Activated CD4-positive, CD25-positive, alpha-beta regulatory T cell (primary cell): ENCODE data around the gene NFATC4.

Experiments used
- DNase-seq, 4 experiments: peaks; one replicate each; lab custom pipeline; 2025; lab: John Stamatoyannopoulos, UW

Gene NFATC4

DNA sequence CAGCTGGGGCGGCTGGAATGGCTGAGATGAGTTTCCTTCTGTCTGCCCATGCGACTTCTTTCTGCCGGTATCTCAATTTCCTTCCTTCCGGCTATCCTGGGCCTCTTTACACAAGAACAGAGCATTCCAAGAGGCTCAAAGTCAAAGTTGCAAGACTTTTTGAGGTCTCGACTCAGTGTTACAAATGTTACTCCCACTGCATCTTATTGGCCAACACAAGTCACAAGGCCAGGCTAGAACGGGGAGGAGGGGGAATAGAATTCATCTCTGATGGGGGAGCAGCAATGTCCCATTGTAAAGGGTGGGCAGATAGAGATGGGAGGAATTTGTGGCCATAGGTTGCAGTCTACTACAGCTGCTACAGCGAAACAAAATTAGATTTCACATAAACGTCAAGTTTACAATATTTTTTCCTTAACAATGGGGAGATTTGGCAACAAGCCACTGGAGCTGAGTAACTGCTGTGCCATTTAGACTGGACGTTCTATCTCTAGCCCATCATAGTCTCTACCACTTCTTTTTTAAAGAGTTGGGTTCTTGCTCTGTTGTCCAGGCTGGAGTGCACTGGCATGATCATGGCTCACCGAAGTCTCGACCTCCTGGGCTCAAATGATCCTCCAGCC, 21.4 kb downstream of the NFATC4 start:
- DNase-seq = no peak

DNA sequence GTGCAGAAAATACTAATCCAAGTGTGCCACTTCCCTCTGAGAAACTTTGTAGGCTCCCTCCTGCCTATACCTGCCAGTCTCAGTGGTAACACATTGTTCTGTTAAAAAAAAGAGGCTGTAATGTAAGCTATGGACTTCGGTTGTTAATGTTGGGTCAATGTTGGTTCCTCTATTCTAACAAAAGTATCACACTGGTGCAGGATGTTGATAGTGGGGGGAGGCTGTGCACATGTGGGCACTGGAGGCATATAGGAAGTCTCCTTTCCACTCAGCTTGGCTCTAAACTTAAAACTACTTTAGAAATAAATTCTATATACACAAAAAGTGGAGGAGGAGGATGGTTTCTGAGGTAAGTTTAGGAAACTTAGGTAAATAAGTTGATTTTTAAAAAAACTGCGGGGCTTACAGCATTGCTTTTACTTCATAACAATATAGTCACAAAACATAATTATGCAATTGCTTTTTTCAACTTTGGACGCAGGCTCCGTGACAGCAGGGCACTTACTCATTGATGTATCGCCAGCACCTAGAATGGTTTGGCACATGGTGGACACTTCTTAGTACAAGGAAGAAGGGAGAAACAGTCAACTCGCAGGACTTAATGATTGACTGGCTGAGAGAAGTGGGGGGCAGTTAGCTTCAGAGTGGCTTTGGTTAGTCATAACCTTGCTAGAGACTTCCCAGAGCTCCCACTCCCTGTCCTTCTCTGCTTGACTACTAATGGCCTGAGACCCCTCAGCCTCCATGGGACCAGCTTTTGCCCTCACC, 22.9 kb downstream of the NFATC4 start:
- DNase-seq = no peak

DNA sequence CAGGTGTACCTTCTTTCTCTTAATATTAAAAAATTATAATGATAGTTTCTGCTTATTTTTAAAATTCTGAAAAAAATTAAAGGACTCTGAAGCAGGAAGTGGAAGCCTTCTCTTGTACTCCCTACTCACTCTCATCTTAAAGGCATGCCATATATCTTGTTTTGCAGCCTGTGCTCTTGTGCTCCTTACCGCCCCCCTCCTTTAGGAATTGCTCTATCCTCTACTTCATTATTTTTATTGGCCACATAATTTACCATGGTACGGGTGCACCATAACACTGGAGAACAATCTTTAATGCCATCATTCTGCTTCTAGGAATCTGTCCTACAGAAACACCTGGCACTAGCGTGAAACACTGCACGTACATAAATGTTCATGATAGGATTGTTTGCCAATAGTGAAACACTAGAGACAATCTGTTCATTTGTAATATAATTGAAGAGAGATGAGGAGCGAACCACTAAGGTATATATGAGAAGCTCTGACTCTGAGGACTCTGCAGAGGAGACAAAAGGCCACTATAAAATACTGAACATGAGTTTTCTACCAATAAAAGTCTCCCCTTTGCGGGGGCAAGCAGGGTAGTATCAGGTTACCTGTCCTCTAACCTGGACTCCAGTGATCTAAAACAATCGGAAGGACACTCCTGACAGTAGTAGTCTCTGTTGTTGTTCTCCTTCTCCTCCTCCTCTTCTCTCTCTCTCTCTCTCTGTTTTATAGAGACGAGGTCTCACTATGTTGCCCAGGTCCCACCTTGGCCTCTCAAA, 24.5 kb downstream of the NFATC4 start:
- no peak for DNase-seq

DNA sequence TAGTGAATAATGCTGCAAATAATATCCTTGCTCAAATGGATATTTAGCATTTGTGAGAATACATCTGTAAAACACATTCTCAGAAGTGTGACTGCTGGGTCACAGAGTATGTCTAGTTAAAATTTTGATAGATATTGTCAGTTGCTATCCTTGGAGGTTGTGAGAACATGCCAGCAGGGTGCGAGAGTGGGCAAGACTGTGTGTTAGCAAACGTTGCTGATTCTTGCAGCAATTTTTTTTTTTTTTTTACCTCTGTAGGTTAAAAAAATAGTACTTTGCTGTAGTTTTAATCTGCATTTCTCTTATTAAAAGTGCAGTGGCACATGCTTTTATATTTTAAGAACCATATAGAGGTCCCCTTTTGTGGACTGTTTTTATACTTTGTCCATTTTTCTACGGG, 26.3 kb downstream of the NFATC4 start:
- no peak for DNase-seq

DNA sequence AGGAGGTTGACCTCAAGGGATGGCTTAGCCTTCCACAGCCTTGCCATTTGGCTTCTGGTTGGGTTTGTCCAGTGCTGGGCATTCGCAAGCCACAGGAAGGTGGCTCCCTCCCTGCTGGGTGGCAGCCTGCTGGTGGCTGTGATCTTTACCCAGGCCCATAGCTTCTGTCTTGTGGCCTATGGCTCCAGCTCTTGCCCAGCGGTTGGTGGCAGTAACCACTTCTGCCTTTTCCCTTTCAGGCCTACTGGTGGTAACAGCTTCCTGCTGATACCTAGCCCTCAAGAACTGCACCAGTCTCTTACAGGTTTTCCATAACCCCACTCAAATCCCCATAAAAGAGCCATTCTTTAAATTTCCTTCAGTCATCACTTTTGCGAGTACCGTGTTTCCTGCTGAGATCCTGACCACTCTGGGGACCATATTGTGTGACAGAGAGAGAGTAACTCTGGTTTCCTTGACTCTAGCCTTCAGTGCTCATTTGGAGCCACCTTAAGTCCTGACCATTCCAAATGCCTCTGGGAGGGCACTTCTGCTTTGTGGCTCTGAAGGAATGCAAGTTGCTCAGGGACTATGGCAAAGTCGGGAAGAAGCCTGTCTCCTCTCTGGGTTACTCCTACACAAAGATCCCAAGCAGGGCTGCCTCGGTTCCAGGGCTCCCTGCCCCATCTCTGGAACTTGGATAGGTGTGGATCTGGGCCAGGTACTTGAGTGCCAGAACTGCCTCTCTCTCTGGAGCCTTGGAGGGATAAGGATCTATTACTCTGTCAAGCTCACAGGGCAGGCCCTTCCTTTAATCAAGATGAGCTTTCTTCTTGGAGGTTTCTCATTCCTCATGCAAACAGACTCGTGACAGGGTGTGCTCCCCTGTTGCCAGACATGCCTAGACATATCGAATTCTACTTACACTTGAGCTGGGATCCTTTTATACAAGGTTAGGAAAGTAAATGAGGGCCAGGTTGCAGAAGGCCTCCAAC, 27.9 kb downstream of the NFATC4 start:
- DNase-seq = no peak

DNA sequence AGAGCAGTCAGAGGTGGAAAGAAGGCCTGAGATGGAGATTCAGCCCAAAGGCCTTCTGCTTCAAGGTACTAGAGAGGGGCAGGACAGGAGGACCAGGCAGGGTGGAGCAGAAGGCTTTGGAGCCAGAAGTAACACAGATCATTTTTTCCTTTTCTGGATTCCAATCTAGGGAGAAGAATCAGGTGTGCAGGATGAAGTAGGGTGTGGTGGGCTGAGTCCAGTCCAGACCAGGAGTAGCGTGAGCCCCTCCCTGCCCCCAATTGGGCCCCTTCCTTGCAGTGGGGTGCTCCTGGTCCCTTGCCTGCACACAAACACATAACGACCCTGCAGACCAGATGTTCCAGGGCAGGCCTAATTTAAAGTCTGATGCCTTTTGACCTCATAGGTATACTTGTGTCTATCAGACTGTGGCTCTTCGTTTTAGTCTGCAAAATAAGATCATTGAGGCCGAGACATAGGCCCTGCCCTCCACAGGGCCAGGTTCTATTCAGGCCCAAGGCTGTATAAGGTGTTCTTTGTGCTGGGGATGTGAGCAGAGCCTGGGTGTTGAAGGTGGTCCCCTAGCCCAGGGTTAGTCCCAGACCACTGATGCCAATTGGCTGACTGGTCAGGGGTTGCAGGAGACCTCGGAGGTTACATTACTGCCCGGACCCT, 29.8 kb downstream of the NFATC4 start:
- no peak for DNase-seq

DNA sequence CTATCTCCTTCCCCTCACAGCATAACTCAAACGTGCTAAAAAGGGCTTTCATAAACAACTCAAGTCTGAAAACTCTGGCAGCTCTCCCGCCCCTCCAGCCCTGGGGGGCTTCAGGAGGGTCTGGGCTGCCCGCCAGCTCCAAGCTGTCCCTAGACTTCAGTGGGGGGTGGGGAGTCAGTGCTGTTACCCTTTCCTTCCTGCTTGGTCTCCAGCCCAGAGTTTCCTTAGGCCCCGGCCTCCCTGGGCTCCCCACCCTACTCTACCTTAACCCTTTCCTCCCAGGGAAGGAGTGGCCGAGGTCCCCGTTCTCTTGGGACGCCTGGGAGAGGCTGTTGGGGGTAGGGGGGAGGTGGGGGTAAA, 30.3 kb downstream of the NFATC4 start:
- no peak for DNase-seq

DNA sequence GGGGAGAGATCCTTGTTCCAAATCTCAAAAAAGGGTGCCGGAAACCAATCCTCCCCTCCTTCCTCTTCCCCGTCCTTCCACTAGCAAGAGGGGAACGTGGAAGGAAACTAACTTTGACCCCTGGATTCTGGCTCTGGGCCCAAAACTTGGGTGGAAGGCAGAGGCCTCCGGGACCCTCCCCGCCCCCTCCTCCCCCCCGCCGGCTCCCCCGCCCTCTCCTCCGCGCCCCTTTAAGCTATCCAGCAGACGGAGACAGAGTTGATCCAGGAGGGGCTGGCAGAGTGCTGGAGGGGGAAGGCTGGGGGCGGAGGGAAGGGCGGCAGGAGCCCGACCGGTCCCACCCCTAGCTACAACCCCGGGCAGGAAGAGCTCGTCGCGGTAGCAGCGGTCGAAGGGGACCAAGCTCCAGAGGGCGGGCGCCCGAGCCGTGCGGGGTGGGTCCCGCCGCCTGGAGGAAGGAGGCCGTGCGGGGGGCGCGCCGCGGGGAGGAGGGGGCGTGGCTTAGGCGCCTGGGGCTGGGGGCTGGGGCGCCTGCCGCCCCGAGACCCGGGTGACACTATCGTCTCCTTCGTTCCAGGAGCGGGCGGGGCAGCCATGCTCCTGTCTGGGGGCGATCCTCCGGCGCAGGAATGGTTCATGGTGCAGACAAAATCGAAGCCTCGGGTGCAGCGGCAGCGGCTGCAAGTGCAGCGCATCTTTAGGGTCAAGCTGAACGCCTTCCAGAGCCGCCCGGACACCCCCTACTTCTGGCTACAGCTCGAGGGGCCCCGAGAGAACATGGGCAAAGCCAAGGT, 30.9 kb downstream of the NFATC4 start, which contains the start of gene NYNRIN:
Gene NYNRIN (plus strand): TSS at position 351 of the 794 bp plus-strand sequence. CDS start 244 bp downstream, at position 595.
- DNase-seq = peak in 1 of 4 experiments; percentile 10

DNA sequence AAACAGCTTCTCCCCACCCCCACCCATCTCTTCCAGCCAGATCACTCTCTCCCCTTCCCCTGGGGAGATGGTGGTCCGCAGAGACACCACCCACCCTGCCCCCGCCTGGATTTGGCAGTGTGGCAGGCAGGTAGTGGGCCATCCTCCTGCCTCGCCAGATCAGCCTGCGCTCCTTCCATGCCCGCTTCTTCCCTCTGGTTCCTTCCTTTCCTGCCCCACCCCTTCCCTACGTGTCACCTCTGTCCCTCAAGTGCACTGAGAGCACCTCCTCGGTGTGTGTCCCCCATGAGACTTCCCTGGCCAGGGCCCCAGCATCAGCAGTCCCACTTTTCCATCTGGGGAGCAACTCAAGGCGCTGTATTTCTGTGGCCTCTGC, 31.5 kb downstream of the NFATC4 start:
- DNase-seq = no peak

DNA sequence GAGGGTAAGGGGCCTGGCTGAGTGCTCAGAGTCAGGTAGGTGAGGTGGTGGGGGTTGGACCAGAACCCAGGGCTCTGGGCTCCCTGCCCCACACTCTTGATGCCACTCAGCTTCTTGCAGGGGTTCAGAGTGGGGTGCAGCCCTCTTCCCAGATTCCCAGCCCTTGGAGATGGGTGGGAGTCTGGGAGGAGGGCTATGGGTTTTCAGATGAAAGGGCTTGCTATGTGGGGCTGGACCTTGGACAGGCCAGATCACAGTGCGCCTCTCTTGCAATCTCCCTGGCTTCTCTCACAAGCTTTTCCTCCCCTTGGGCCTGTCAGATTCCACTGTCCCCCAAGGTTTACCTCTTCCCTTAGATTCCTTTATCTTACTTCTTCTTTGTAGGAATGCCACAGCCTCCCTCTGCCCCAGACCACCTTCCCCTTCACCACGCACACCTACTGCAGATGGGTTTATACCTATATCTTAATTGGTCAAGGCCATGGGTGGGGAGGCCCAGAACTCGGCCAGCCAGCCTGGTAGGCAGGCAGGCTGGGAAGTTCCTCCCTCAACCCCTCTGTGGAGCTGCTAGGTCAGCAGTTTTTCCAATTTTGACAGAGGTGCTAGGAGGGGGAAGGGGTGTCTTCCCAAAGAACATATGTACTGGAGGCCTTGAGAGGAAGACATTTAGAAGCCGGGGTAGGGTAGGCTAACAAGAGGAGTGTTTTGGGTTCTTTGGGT, 32.2 kb downstream of the NFATC4 start:
- DNase-seq = no peak

DNA sequence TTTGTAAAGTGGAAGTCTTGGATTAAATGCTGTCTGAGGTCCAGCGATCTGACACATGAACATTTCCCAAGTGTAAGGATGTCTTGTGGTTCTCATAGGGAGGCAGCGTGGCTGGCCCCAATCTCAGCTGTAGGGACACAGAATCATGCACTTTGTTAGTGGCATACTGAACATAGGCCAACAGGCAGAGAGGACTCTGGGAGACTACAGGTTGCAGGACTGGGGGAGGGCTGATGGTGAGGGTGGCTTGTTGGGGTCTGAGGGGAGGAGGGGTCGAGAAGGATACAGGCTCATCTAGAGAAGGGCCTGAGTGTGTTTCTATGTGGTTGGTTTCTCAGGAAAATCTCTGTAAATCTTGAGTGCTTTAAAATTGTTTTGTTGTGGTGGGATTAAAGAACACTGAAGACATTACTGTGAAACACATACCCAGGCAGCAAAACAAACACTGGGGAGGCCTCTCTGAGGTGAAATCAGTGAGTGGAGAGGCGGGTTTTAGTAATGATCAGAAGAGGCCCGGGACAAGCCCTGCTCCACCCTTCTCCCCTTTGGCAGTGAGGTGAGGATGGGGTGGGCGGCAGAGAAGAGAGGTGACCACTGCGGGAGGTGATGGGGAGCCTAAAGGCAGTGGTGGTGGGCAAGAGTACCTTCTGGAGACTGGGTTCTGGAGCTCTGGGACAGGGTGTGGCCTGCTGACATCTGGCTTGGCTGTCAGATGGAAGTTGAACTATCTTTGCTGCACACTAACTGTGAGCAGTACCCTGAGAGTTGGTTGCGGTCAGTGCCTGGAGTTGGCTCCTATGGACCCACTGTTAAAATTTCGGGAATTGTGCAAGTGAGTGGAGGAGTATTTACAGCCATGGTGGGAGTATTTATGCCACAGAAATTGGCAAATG, 34.1 kb downstream of the NFATC4 start:
- DNase-seq = no peak

DNA sequence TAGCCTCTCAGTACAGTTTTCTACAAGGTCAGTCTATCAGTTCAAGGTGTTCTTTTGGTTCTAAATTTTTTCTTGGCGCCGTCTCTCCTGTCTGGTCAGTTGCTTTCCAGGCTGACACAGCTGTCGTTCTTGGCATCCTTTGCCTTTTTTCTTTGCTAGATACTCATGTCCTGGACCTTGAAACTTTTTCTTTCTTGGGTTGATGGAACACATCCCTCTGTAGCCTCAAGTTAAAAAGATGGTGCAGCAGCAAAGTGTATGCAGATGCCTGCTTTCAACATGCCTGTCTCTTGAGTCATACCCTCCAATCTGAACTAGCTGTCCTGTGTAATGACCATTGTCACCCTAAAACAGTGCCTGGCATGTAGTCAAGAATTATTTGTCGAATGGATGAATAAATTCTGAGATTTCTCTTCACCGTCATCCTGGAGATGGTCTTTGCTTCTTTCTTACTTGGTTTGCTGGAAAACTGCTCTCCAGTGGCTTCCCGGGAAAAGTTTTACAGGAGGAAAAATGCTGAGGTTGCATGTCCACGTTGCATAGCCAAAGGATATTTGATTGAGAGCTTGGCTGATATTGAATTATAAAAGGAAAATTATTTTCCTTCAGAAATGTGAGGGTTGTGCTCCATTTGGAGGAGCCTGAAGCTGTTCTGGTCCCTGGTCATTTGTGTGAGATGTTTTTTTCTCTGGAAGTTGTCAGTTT, 35.5 kb downstream of the NFATC4 start:
- DNase-seq = no peak

DNA sequence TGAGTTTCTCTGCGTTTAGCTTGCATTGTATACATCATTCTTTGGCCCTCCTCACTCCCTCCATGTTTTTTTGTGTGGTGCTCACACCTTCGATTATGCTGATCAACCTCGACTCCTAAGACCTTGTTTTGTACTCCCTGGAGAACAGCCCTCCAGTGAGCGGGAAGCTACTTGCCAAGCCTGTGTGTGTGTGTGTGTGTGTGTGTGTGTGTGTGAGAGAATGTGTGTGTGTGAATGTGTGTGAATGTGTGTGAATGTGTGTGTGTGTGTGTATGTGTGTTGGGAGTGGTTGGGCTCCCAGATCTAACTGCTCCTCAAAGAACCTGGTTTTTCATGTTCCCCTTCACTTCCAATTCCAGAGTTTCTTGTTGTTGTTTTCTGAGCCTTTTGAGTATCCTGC, 36.8 kb downstream of the NFATC4 start:
- DNase-seq = no peak

DNA sequence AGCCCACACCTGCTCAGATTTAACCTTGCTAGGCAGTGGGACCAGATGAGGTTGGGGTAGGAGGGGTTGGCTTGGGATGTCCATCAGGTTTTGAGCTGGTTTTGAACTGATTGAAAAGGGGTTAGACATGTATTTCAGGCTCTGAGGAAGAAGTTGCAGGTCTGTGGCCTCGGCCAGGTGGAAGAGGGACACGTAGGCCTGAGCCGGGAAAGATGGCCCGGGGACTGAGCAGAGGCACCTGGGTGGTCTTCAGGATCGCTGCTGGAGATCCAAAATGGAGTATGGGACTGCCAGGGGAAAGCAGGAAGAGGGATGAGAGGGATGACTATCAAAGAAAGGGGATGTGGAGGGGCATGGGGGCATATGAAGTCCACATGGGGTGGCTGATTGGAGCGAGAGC, 38.4 kb downstream of the NFATC4 start:
- no peak for DNase-seq

DNA sequence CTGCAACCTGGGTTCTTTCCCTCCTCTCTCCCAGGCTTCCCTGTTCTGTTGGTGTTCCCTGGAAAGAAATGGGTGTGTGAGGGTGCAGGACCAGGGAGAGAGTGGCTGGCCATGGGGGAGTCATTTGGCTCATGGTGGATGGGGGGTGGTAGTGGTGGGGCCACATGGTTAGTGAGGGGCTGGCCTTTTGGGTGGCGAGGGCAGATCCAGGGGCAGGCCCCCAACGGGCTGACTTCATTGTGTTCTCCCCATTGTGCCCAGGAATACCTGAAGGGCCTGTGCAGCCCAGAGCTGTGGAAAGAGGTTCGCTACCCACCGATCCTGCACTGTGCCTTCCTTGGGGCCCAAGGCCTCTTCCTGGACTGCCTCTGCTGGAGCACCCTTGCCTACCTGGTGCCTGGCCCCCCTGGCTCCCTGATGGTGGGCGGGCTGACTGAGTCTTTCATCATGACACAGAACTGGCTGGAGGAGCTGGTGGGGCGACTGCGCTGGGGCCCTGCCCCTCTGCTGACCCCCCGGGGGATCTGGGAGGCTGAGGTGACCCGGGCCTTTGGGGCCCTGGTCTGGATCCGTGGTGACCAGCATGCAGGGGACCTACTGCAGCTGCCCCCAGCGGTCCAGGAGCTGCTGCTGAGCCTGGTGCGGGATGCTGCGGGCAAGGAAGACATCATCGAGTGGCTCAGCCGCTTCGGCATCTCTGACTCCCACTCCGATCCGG, 39.8 kb downstream of the NFATC4 start:
- DNase-seq = no peak

DNA sequence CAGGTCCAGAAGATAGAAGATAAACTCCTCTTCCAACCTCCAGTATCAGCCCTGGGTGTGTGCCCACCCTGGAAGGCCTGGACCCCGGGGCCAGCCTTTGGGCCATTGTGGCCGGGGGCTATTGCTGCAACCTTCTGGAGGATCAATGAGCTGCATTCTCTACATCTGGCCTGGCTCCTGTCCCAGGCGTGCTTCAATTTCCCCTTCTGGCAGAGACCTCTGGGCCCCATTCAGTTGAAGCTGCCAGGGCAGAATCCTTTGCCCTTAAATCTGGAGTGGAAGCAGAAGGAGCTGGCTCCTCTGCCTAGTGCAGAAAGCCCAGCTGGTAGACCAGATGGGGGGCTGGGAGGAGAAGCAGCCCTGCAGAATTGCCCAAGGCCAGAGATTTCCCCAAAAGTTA, 40.8 kb downstream of the NFATC4 start:
- DNase-seq = no peak

DNA sequence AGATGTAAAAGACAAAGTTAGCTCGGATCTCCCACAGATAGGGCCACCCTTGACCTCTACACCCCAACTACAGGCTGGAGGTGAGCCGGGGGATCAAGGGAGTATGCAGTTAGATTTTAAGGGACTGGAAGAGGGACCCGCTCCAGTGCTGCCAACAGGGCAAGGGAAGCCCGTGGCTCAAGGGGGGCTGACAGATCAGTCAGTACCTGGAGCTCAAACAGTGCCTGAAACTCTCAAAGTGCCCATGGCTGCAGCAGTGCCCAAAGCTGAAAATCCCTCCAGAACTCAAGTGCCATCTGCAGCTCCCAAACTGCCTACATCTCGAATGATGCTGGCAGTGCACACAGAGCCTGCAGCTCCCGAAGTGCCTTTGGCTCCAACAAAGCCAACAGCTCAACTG, 41.2 kb downstream of the NFATC4 start:
- no peak for DNase-seq

DNA sequence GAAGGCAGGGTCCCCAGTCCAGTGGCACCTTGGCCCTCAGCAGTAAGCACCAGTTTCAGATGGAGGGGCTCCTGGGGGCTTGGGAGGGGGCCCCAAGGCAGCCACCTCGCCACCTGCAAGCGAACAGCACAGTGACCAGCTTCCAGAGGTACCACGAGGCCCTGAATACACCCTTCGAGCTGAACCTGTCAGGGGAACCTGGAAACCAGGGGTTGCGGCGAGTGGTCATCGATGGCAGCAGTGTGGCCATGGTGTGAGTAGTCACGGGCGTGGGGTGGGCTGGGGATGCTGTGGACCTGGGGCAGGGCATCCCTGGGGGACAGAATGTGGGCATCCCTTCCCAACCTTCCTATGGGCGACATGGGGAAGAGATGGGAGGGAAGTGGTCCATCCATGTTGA, 42.0 kb downstream of the NFATC4 start:
- DNase-seq = no peak
